Stimulated activated CD8-positive, alpha-beta memory T cell treated with anti-CD3 and anti-CD28 coated beads, Interleukin-7, amount 100 ng/mL, for 4 hours (primary cell): Measurements from ENCODE around the gene CHST1.

Experiments used
- DNase-seq, 2 donors: peaks; one replicate each; pipeline ENCODE4 v3.0.0-alpha.2; 2020; ENCODE audit warnings: low read depth in 2 of 2

Gene CHST1, protein sequence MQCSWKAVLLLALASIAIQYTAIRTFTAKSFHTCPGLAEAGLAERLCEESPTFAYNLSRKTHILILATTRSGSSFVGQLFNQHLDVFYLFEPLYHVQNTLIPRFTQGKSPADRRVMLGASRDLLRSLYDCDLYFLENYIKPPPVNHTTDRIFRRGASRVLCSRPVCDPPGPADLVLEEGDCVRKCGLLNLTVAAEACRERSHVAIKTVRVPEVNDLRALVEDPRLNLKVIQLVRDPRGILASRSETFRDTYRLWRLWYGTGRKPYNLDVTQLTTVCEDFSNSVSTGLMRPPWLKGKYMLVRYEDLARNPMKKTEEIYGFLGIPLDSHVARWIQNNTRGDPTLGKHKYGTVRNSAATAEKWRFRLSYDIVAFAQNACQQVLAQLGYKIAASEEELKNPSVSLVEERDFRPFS

DNA sequence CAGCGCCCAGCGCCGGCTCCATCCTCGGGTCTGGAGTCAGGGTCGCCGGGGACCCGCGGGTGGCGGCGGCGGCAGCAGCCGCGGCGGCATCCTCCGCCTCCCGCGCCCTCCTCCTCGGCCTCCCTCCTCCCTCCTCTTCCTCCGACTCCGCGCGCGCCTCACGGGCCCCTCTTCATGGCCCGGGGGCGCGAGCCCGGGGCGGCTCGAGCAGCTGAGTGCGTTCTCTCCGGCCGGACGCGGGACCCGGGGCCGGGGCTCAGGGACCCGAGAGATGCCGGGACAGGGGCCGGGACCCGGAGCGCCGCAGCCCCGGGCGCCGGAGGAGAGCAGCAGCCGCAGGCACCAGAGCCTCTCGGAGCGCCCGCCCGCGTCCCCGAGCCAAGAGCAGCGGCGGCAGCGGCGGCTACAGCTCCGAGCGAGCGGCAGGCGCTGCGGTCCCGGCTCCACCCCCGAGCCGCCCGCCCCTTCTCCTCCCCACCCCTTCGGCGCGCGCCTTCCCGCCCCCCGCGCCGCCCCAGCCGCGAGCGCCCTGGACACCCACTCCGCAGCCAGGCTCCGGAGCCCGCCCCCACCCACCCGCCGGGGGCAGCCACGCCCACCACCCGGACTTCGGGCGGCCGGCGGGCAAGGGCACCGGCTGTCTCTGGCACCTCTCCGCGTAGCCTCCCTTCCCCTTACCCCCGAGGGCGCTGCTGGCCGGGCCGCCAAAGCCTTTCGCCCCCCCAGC is at the start of gene CHST1:
TSS of gene CHST1 (minus strand) at position 417 of the 727 bp plus-strand sequence. CDS start 14,699 bp downstream, outside the sequence.
- peak in 1 of 2 donors; percentile 12 for DNase-seq

DNA sequence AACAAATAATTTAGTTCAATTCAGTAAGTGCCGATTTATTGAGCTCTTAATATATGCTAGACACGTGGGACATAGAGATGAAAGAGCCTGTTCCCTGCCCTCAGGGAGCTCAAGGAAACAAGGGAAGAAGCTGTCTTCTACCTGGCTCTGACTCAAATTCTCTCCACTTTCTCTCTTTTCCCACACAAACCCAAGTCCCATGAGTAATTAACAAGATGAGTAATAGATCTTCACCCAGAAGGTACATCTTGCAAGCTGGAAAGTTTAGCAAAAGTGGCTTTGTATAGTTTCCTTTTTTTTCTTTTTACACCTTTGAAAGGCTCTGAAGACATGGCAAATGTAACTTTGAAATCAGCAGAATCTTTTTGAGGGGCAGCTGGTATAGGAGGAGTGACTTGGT is 48.2 kb upstream of the CHST1 start:
- DNase-seq, result no peak

DNA sequence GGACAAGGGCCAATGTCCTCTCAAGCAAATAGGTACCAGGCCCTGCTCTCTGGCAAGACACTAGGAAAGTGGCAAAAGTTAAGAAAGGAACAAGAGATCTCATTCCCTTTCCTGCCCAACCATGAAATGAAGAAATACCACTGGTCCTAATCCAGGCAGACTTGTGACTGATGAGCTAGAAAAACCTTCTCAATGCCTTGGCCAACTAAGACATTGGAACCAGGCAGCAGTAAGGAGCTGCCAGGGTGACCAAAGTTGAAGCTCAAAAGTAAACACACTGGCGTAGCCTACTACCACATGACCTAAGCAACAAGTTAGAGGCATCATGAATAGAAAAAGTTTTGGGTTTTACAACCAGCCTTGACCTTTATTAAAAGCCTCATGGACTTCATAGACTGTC is 45.1 kb upstream of the CHST1 start:
- no peak for DNase-seq

DNA sequence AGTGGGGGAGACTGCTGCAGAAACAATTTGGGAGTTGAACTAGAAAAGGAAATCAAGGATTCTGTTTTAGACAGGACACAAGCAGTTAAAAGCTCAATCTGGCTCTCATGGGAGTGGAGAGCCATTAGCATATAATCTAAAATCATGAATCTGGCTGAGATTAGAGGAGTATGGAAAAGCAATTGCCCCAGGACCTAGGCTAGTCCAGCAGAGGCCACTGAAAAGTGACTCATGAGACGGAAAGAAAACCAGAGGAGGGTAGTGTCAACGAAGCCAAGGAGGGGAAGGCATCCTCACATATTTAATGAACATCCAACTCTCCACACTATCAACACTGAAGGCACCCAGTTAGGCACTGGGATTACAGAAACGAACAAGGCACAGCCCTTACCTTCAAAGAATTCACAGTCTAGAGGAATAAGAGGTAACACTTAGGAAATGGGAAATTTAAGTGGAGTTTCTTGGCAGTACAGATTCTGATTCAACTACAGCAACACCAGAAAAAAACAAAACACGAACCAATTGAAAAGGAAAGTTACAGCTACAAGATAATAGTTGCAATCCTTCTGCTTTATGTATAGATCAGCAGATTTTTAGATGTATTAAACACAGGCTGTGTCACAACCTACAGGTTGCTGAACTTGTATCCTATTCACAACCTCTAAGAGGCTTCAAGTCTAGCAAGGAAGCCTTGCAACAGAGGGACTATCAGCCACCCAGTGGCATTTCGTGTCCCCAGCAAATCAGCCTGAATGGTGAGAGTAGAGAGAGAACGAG is 43.7 kb upstream of the CHST1 start:
- no peak for DNase-seq

DNA sequence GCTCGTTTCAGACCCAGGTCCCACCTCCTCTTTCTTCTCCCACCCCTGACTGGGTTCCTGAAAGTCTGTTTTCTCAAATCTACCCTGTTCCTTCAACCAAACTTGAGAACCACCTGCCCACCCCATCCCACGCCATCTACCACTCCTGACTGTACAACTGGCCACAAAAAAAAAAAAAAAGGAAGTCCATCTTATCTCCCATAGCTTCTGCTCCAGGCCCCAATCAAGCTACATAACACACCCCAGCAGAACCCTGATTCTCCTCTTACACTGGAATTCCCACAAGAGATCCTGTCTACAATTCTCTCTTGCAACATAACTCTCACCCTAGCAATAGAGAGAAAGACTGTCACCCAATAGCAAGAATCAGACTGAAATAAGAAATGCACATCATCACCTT is 39.2 kb upstream of the CHST1 start:
- DNase-seq, result no peak

DNA sequence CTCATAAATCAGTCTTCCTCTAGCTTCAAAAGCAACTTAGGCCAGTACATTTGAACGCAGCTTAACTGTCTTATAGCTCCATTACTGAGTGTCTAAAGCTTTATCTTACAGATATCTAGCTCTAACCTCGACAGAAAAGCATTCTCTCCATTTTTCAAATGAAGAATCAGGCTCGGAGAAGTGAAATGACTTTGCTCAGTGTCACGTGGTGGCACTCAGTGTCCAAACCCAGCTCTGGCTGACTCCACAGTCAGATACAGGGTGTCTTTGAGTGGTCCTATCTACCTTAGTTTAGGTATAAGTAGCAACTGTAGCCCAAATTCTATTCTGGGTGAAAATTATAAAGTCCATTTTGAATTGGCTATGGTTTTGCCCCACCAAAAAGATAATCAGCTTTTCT is 38.7 kb upstream of the CHST1 start:
- DNase-seq, result no peak

DNA sequence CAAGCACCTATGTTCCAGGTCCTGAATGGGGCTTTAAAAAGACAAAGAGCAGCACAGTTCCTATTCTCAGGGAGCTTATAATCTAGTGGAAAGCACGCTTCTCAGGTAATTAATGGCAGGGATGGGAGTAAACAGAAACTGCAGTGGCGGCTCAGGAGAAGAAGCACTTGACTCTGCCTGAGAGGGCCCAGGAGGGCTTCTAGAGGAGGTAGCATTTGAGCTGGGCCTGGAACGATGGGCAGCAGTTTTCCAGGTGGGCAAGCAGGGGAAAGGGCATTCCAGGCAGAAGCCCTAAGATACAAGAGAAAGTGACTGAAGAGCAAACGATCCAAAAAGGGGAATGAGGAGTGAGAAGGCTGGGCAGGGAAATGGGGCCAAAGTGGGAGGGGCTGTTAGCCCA is 37.1 kb upstream of the CHST1 start:
- no peak for DNase-seq

DNA sequence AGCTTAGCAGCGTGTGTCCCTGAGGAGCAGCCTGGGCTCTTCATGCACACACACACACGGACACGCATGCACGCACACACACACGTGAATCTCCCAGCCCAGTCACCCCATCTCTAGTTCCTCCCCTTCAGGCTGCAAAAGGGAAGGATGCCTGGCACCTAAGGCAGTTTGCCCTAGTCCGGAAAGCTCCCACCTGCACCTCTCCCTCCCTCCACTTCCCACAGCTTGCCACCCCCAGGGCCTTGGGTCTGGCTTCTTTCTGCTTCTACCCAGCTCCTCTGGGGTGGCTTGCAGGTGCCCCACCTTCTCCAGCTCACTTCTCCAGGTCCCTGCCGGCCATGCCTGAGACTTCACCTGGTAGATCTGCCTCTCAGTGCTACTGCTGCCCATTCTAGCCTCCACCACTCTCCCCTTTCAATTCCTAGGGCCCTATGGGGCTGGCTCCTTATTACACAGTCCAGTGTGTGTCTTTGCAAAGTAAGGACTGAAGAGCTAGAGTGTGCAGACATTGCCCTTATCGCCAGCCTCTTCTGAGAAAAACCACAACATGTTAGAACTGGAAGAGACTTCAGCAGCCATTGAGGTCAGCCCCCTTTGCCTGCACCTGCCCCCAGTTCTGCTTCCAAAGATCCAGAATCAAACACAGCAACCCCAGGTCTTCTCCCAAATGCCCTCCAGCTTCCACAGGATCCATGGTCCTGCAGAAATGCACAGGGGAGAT is 33.5 kb upstream of the CHST1 start:
- DNase-seq, result no peak

DNA sequence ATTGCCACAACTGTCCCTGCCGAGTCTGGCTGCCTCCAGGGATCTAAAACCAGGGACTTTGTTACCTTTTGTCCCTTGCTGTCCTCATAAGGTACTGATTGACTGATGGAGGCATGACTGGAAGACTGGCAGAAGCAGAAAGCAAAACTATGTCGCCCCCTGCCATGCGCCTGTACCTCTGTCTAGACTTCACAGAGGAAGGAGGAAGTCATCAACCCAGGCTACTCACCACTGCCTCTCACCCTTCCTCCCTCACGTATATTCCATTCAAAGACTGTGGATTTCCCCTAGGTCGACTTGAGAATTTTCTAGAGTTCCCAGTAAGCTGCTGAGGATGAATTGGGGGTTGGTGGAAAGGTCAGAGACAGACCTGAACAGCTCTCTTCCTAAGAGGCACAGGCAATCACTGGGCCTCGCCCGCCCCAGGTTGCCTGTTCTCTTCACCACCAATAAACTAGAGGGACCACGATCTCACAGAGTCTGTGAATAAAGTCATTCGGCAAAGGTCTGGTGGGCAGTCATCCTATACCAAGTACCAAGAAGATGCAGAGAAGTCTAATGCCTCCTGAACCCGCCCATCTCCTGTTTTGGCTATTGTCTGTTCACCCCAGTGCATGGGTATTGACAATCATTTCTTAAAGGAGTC is 27.5 kb upstream of the CHST1 start:
- DNase-seq, result no peak

DNA sequence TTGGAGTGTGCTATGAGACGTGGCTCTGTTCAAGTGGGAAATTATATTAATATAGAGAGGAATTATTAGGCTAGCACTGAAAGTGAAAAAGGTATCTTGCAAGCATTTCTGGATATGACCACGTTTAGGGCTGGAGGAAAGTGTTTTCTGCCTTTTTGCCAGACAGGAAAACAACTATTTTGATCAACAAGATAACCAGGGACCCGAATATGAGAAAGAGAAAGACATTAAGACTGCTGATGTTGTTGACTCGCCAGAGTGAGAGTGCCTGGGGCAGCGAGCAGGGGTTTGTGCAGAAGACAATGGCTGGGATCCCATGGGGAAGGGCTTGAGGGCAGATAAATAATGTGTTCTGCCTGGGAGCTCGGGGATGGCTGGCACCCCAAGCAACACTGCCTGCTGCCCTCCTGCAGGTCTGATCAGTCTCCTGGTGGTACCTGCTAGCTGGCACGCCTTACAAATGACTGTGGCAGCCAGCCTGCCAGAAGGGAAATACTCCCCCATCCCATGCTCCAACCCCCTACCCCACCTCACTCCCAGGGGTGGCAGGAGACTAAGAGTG is 23.1 kb upstream of the CHST1 start:
- no peak for DNase-seq

DNA sequence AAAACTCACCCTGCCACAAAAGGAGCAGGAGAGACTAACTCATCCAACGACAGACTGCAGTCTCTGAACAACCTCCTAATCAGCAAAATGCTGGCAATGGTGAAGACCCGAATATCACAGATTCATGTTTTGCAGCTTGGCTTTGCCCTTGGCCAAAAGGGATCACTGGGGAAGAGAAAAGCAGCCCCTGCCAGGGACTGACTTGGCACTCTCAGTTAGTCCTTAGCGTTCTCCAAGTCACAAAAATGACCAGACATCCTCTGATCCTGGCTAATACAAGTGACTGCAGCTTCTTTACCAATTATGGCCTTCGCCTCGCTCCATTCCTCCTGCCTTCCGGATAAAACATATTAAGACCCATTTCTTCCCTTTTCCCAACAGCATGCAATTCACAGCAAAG is 22.4 kb upstream of the CHST1 start:
- DNase-seq, result no peak

DNA sequence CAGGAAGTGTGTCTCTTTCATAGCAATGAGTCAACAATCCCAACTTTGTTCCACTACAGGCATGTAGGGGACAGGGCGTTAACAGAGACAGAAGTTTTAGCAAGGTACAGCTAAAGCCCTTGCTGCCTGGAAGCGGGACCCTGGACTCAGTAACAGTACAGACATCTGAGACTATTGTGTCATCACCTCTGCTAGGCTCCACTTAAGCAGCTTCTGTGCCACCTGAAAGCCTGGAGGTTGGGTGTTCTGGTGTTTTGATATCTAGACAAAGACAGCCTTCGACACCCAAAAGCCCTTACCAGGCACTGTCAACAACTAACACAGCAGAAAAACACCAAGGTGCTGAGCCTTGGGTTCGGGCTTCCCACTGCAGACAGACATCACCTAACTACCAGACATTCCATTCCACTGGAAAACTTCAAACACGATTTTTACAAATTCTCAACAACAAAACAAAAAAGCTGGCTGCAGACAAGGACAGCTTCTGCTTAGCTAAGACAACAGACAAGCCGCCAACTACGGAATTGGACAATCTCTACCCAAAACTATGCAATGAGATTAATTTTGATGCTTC is 20.6 kb upstream of the CHST1 start:
- no peak for DNase-seq

DNA sequence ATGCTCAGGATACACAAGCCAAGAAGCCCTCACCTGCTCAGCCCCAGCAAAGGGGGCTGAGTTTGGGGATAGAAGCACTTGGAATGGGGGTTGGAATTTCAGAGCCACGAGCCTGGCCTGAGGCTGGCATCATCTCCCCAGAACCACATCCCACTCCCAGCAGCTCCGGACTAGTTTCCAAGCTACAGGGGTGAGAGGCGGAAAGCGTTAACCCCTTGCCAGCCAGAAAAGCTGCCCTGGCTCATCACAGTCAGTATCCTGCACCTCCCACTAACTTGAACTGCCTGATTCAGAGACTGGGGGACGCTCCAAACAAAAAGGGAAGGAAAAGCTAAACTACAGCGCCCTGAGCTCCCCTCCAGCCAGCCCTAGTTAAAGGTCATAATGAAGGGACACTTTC is 19.0 kb upstream of the CHST1 start:
- no peak for DNase-seq

DNA sequence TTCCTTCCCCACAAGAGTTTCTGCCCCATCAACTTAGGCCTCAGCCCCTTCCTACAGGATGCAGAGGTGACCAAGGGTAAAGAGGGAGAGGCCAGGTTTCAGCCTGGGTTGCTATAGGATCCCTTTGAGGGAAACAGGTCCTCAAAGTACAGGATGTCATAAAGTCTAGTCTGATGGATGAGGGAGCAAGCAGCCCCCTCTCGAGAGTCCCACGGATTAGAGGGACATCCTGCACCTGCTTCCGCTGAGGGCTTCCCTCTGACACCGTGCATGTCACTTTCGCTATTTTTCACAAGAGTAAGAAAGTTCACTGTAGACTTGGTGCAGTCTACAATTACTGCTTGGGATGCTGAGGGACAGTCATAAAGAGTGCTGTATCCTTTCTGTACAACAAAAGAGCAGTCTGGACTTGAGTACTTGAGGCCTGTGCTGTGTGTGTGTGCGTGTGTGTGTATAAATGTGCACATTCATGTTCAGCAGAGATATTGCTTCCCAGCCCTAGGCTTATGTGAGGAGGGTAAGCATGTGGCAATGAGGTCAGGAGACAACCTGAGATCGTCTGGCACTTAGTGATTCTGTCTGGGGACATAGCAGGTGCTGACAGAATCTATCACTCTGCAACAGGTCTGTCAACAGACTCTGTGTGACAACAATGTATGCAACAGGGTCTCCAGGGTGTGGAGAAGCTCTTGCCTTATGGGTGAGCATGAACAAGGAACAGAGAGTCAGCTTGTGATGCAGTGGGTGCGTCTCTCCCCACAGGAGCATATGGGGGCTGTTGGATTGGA is 18.0 kb upstream of the CHST1 start:
- no peak for DNase-seq

DNA sequence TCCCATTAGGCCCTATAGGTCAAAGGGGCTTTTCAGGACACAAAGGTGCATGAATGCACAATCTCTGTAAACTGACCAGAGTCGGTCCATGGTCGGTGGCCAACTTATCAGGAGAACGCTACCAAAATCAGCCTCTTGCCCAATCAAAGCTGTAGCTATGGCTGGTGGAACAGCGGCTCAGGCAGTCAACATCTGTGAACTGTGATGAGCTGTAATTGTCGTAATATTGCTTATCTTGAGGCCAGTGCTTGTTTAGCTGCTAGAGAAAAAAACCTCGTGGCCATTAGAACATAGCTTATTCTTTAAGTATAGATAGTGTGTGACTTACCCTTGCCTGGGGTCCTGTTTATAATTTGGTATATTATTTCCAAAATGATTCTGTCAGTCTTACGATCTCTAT is 14.4 kb upstream of the CHST1 start:
- DNase-seq, result no peak

DNA sequence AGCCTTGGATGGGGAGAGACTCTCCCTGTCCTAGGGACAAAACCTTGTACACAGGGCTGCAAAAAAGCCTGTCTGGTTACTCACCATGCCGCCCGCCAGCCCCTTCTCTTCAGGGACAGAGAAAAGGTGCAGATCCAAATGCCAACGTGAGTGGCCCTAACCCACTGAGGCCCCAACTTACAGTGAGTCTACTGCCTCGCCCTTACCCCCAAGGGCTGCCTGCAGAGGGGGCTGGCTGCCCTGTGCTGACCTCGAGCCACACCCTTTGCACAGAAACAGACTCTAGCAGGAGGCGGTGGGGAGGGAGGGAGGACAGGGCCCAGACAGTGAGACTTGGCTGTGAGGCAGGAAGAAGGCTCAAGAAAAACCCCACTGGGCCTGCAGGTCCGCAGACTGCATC is 13.6 kb upstream of the CHST1 start:
- no peak for DNase-seq

DNA sequence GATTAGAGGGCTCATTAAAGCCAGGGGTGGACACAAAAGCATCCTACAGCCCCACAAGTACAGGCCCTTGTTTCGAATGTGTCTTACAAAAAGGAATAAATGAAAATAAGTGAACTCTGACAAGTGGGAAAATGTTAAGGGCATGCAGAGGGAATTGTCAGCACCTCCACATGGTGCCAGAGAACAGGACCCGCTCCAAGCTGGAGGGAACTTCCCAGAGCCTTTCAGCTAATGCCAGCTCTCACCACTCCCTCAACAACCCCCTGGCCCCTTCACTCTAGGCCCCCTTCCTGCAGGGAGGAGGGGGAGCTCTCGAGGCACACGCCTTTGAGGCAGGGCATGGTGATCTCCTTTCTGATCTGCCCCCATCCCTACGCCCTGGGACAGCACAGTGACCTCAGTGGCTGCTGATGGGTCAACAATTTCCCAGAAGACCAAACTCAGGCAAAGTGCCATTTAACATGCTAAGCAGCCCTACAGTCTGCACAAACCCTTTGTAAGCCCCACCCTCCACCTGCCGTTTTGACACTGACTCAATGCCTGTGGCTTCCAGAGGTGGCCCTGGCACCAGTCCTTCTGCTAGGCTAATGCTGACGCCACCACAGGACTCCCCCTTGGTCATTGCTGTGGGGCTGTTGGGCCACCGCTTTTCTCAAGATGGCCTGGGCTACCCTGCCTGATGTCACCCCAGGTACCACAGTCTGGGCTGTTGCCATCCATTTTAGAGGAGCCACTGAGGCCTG is 12.5 kb upstream of the CHST1 start:
- no peak for DNase-seq

DNA sequence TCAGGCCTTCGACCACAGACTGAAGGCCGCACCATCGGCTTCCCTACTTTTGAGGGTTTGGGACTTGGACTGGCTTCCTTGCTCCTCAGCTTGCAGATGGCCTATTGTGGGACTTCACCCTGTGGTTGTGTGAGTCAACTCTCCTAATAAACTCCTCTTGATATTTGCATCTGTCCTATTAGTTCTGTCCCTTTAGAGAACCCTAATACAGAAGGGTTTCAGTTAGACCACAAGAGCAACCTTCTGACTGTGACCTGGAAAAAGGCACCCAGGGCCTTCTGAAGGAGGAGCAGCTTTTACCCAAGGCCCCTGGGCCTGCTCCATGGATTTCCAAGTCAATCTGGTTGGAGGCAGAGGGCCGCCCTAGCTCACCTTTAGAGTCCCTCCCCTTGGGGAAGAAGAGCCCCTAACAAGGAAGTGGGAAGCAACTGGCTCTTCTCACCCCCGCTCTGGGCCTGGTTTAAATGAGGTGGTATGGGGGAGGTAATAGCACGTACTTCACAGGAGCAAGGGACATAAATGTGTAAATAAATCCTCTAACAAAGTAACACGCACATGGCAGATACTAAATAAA is 11.2 kb upstream of the CHST1 start:
- no peak for DNase-seq

DNA sequence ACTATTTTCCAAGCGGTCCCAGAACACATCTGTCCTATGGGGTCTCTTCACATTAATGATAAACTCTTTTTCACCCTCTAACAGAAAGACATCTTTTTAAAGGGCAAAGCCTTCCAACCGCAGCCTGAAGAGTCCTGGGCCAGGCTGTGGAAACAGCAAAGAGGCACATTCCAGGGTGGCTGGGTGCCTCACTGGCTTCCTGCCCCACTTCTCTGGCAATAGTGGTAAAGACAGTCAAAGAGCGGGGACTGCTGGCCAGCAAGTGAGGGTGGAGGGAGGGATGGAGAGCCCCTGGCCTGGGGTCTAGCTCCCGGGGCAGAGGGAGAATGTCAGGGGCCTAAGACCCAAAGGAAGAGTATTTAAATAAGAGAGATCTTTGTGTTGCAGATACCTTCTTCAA is 10.2 kb upstream of the CHST1 start:
- no peak for DNase-seq
